Fibroblast of skin of right quadriceps (primary cell): Measurements from ENCODE around the gene SH3BP5L.
"Not testable (repeated sequence)": the region's sequence is repeated elsewhere in the genome, so short reads cannot be mapped to it uniquely, and the experiment has no call there.

Experiments used
- DNase-seq: peaks from one replicate; pipeline ENCODE4 v3.0.0-alpha.2; 2013

The SH3BP5L gene

DNA sequence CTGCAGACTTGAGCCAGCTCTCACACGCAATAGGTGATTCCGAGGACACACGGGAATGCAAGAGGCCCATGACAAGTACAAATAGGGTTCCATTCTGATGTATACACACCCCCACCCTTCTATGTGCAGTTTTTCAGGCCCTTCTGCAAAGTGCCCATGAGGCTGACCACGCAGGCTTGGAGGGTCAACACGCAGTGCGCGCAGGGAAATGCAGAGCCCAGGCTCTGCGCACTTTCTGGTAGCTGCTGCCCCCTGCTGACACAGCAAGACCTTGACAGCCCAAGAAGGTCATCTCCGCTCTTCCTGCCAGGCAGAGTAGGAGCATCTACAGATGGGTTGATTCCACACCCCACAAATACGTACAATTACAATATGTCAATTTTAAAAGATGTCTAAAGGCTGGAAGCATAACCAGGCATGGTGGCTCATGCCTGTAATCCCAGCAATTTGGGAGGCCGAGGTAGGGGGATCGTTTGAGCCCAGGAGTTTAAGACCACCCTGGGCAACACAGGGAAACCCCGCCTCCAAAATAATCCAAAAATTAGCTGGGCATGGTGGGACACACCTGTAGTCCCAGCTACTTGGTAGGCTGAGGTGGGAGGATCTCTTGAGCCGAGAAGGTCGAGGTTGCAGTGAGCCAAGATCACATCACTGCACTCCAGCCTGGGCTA, 18.5 kb downstream of the SH3BP5L start:
- no peak for DNase-seq

DNA sequence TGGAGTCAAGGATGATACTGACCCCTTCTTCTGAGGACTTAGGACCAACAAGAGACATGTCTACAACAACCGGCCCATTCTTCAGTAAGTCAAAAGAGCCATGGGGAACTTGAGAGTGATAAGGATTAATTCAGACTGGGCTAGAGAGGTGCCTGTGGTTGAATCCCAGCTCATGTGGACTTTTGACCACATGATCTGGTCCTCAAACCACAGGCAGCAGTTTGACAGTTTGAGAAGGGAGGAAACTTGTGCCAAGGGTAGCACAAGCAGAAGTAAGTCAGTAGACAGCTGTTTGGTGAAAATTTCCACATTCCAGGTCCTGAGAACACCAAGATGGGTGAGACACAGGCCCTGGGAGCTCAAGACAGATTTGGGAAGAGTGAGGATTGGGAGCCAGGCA, 19.8 kb downstream of the SH3BP5L start:
- no peak for DNase-seq

DNA sequence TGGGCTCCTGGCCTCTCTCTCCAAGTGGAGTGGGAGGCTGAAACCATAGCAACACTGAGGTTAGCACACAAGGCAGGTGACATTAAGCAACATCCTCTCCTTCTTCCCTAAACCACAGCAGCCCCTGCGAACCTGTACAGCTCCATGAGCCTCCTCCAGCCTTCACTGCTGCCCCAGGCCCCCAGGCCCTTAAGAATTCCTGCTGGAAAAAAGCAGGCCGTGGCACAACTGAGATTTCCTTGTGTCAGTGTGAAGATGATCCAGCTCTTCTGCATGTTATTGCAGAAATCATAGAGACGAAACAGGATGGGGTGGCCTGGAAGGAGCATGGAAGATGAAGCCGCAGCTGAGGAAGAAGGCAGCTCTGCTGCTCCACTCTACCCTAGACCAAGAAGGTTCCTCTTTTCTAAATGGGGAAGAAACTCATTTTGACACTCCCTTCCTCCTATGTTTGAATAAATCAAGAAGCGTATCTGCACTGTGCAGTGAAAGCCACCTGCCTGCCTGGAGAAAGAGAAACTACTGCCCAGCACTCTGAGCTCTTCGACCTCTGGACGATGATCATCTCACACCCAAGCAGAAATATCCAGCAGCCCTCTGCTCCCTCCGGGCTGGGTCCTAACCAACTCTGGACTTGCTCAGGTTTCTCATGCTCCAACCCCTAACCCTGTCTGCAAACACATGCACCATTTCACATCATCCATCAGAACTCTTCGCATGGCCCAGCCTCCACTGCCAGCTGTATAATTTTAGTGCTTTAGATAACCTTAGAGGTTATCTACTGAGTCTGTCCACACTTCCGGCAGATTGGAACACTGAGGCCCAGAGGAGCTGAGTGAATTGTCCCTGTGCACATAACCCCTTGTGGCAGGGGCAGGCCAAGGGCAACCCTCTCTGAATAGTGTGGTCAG, 20.7 kb downstream of the SH3BP5L start:
- DNase-seq, result no peak

DNA sequence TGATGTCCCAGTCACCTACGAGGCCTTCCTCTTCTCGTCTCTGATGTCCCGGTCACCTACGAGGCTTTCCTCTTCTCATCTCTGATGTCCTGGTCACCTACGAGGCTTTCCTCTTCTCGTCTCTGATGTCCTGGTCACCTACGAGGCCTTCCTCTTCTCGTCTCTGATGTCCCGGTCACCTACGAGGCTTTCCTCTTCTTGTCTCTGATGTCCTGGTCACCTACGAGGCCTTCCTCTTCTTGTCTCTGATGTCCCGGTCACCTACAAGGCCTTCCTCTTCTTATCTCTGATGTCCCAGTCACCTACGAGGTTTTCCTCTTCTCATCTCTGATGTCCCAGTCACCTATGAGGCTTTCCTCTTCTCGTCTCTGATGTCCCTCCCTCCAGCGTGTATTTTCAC, 22.2 kb downstream of the SH3BP5L start:
- DNase-seq, result not testable (repeated sequence)

DNA sequence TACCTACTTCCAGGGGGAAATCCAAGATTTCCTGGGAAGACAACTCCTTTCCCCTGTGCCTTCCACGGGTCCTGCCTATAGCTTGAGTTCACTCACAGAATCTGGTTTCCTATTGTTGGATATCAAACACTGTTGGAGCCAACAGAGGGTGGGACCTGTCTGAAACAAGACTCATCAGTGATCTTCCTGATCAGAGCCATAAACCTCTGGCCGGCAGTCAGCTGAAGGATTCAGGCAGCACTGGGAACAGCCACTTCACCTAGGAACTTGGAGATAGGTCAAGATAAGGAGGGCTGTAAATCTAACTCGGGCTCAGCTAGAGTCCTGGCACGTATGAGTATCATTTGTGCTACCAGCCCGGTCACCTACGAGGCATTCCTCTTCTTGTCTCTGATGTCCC, 23.3 kb downstream of the SH3BP5L start:
- DNase-seq, result no peak

DNA sequence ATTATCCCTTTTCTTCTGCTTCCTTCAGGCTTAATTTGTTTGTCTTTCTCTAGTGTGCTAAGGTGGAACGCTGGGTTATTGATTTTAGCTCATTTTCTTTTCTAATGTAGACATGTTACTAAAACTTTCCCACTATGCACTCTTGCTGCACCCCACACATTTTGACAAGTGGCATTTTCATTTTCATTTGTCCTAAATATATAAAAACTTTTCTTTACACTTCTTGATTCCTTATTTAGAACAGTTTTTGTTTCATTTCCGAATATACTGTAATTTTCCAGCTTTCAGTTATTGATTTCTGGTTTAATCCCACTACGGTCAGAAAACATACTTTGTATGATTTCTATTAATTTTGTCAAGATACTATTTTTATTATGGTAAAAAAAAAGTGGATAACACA, 25.3 kb downstream of the SH3BP5L start:
- DNase-seq, result no peak

DNA sequence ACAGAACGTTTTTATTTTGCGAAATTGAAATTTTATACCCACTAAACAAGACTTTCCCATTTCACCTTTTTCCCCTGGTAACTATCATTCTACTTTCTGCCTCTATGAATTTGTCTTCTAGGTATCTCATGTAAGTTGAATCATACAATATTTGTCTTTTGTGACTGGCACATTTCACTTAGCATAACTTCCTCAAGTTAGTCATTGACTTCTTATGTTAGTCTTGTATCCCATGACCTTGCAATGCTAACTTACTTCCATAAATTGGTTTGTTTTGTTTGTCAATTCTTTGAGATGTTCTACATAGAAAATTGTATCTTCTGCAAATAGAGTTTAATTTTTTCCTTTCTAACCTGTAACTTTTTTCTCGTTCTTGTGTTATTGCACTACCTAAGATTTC, 26.9 kb downstream of the SH3BP5L start:
- DNase-seq, result no peak

DNA sequence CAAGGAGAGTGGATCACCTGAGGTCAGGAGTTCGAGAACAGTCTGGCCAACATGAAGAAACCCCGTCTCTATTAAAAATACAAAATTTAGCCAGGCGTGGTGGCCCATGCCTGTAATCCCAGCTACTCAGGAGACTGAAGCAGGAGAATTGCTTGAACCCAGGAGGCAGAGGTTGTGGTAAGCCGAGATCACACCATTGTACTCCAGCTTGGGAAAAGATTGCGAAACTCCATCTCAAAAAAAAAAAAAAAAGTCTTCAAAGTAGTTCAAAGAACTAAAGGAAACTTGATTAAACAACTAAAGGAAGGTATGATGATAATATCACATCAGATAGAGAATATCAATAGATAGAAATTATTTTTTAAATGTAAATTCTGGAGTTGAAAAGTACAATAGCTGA, 31.1 kb downstream of the SH3BP5L start:
- DNase-seq, result not testable (repeated sequence)

DNA sequence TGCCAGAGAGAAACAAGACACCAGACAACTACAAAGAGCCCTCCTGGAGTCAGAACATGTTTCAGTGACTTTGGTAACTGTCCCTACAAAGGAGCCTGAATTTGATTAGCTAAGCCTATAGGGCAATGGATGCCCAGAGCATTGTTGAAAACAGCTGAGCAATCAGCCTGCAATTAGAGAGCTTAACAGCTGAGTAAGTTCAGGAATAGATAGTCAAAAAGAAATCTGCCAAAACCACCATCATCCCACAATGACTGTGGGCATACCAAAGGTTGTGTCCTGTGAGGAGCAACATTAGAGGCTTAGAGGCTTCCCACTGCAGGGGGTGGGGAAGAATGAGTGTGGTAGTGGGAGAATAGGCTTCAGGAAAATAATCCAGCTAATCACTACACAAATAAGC, 32.1 kb downstream of the SH3BP5L start:
- no peak for DNase-seq

DNA sequence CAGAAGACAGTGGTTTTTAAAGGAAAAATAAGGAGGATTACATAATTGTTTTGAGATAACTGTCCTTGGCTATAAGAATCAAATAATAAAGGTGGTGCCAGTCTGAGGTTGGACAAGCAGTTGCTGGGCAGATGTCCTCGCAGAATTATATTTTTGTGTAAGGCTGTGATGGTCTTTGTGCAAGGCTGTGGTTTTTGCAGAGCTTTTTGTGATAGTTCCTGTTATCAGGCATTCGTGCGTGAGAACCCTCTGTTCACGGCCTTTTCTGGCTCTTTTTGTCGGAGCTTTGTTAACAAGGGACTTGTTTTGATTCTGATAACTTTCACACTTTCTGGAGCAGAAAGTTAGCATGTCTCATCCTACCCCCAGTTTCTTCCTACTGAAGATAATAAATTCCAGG, 33.4 kb downstream of the SH3BP5L start:
- DNase-seq, result no peak

DNA sequence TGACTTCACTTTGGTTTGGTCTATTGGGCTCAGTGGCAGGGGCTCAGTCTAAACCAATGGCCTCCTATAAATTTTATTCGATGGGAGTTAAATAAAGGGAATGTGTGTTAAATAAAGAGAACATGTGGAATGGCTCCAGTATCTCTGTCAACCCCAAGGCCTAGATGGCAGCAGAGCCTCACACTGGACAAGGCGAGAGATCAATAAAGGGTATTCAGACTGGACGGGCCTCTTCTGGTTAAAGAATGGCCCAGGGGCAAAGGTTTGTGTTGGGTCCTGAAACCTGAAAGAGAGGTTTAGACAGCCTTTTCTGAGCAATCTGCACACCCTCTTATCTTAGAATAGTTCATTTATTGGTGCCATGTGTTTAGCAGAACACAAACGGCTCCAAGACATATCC, 34.7 kb downstream of the SH3BP5L start:
- no peak for DNase-seq

DNA sequence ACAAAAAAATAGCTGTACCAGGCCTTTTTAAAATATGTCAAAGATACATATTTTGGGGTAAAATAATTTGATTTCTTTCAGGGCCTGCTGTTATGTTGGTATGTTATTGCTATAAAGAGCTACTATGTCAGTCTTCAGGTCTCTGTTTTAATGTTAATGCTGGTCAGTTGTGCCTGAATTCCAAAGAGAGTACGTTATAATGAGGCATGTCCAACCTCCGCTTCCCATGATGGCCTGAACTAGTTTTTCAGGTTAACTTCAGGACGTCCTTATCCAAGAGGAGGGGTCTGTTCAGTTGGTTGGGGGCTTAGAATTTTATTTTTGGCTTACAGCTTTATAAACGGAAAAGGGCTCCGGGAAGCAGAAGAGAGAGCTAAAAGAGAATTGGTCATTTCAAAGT, 35.3 kb downstream of the SH3BP5L start:
- no peak for DNase-seq

DNA sequence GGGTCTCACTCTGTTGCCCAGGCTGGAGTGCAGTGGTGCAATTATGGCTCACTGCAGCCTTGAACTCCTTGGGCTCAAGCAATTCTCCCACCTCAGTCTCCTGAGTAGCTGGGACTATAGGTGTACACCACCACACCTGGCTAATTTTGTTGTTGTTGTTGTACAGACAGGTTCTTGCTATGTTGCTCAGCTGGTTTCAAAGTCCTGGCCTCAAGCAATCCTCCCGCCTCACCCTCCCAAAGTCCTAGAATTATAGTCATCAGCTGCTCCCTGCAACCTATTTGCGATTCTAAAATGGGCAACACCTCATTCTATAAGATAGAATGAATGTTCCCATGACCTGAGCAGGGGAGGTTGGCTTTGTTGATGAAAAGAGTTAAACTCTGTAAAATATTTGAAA, 36.4 kb downstream of the SH3BP5L start:
- DNase-seq, result not testable (repeated sequence)

DNA sequence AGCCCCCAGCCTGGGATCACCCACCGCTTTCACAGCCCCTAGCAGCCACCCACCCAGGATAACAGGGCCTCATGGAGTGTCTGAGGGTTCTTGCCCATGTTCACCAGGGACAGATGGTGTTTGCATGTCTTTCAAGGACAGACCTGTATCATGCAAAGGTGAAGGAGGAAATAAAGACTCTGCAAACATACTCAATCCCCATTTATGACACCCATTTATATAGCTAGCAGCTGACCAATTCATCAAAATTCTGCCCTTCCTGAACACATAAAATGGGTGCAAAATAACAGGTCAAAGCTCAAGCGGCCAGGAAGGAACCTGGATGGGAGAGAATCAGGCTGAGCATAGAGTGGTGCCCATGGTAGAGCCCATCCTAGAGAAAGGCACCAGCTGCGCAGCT, 37.4 kb downstream of the SH3BP5L start:
- no peak for DNase-seq

DNA sequence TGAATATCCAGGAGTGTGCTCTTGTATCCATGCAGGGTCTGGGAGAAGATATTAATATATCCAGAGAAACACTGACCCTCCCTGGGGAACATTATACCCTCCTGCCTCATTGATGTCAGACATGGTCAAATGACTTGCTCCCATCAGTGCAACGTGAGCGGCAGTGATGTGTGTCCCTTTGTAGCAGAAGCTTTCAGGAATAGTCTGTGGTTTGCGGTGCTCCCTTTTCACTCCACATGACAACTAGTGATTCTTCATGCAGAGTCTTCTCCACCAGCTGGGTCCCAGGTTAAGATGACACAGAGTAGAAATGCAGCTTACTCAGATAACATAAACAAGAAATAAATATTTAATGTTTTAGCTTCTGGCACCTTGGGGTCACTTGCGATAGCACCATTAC, 38.3 kb downstream of the SH3BP5L start:
- DNase-seq, result no peak

DNA sequence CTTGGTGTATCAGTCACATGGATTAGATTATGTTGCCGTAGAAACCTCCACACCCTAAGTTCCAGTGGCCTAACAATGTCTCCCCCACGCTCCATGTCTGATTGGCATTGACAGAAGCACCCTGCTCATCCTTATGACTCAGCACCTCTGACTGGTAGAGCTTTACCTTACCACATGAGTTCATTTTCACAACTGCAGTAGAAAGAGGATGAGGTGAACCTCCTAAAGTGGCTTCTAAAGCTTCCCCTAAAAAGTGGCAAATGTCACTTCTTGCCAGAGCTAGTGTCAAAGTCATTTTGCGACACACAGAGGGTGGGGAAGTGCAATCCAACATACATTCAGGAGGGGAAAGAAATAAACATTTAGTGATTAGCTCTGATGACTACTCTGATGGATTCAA, 39.6 kb downstream of the SH3BP5L start:
- DNase-seq, result no peak

DNA sequence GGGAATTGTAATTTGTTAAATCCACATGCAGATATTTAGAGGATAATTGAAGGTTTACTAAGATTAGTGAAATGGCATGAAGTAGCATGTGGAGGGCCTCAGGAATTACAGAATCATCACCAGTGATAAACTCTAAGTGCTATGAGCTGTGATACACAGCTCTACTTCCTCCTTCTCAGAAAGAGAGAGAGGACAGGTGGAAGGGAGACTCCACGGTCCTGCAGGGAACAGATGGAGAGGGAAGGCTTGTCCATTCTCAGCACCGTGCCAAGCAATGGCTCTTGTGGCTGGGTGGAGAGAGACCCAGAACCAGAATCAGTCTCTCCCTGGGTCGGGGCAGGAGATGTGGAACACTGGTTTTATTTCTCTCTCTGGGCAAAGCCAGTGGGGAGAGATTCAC, 42.3 kb downstream of the SH3BP5L start:
- no peak for DNase-seq

DNA sequence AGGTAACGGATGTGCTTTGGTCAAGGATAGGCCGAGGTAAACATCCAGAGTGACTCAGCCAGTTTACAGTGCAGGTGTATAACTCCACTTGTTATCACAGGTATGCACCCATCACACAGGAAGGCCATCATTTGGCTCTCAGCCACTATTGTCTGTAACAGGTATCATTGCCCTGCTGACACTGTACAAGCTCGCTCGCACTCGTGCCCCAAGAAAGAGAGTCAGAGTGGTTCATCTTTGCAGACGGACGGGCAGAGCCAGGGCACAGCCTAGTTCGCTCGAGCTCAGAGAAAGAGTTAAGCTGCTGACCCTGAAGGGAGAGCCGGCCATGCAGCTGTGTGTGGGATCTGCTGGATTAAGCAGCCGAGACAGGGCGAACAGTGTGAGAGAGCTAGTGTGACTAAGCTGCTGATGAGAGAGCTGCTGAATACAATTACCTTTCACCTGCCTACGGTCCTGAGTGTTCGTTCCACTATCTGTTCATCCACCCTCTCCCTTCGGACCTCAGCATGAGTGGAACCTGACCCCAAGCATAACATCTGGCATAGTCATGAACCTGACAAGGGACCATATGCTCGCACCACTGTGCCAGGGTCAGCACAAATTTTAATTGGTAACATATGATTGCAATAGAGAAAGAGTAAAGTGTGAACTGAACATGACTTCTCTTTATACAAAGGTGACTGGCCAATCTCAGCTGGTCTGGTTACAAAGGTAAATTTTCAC, 43.1 kb downstream of the SH3BP5L start:
- DNase-seq, result no peak

DNA sequence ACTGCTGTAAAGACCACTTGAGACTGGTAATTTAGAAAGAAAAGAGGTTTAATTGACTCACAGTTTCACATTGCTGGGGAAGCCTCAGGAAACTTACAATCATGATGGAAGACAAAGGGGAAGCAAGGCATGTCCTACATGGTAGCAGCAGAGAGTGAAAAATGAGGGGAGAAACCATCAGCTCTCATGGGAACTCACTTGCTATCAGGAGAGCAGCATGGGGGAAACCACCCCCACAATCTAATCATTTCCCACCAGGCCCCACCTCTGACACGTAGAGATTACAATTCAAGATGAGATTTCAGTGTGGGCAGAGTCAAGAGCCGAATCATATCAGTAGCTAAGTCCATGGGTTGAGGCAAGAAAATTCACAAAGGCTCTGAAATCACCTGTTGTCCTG, 46.4 kb downstream of the SH3BP5L start:
- DNase-seq, result no peak

DNA sequence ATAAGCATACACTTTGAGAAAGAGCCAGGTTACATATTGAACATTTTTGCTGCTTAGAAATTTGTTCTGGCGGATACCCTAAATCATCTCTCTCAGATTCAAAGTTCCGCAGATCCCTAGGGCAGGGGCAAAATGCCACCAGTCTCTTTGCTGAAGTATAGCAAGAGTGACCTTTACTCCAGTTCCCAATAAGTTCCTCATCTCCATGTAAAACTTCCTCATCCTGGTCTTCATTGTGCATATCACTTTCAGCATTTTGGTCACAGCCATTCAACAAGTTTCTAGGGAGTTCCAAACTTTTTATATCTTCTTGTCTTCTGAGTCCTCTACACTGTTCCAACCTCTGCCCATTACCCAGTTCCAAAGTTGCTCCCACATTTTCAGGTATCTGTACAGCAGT, 46.8 kb downstream of the SH3BP5L start:
- no peak for DNase-seq

DNA sequence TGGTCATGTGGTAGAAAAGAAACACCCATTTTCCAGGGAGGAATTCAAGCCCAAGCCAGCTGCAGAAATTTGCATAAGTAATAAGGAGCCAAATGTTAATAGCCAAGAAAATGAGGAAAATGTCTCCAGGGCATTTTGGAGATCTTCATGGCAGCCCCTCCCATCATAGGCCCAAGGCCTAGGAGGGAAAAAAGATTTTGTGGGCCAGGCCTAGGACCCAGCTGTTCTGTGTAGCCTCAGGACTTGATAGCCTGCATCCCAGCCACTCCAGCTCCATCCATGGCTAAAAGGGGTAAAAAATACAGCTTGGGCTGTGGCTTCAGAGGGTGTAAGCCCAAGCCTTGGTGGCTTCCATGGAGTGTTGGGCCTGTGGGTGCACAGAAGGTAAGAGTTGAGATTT, 48.7 kb downstream of the SH3BP5L start:
- no peak for DNase-seq

DNA sequence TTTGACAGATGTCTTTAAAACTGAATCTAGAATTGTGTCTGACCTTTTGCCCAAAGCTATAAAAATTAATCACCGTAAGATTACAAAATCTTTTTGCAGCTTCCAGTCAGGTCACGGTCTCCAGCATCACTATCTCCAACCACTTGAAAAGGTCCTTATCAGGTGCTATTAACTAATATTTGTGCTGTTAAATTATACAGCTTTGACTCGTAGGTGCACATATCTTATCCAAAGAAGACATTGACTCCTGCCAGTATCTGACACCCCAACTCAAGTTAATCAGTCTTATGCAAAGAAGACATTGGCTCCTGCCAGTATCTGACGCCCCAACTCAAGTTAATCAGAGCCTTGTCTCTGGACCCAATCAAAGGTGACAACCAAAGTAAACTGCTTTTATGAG, 50.3 kb downstream of the SH3BP5L start:
- DNase-seq, result no peak
